Fibroblast of peridontal ligament (primary cell): ENCODE results near the gene IGHMBP2.

Source experiments
- DNase-seq: peaks from one replicate; pipeline ENCODE4 v3.0.0-alpha.2; 2010; ENCODE audit errors: extremely low read depth

Gene IGHMBP2

GRCh38 chr11:68927280-68928135 lies 23.8 kb downstream of the IGHMBP2 start:
- DNase-seq: peak; percentile 26

- DNase-seq: no peak
Observed at GRCh38 chr11:68928136-68928880, 24.6 kb downstream of the IGHMBP2 start.

- no peak for DNase-seq
Observed at GRCh38 chr11:68929135-68929534, 25.4 kb downstream of the IGHMBP2 start.

- DNase-seq: no peak
Observed at GRCh38 chr11:68929706-68930570, 26.2 kb downstream of the IGHMBP2 start.

GRCh38 chr11:68930991-68931855 lies 27.5 kb downstream of the IGHMBP2 start:
- DNase-seq: no peak

GRCh38 chr11:68931911-68932310 lies 28.2 kb downstream of the IGHMBP2 start:
- DNase-seq: no peak

GRCh38 chr11:68932358-68932757 lies 28.7 kb downstream of the IGHMBP2 start:
- no peak for DNase-seq

- DNase-seq: no peak
Observed at GRCh38 chr11:68932933-68933577, 29.4 kb downstream of the IGHMBP2 start.

- no peak for DNase-seq
Observed at GRCh38 chr11:68933605-68934320, 30.1 kb downstream of the IGHMBP2 start.

- no peak for DNase-seq
Observed at GRCh38 chr11:68934321-68934645, 30.6 kb downstream of the IGHMBP2 start.

- DNase-seq: no peak
Observed at GRCh38 chr11:68934666-68935065, 31.0 kb downstream of the IGHMBP2 start.

GRCh38 chr11:68935066-68935465 lies 31.4 kb downstream of the IGHMBP2 start:
- DNase-seq: no peak

- no peak for DNase-seq
Observed at GRCh38 chr11:68935516-68936357, 32.0 kb downstream of the IGHMBP2 start.

GRCh38 chr11:68936358-68936636 lies 32.6 kb downstream of the IGHMBP2 start:
- no peak for DNase-seq

GRCh38 chr11:68936676-68937620 lies 33.3 kb downstream of the IGHMBP2 start:
- DNase-seq: no peak

GRCh38 chr11:68938088-68938487 lies 34.4 kb downstream of the IGHMBP2 start:
- DNase-seq: no peak

- no peak for DNase-seq
Observed at GRCh38 chr11:68938816-68939582, 35.3 kb downstream of the IGHMBP2 start.
